Astrocyte (in vitro differentiated cells and primary cell): ENCODE data around the gene CFDP1. TPM values are rescaled to one million over a fixed set of nuclear protein-coding genes. Genes with fewer than 3 reads are reported as not detected.

Experiments used
- DNase-seq: peaks from one replicate; pipeline ENCODE4 v3.0.0-alpha.2; 2010; ENCODE audit warnings: low read depth
- FAIRE-seq: peaks from 2 replicates; lab custom pipeline; 2011; peaks lifted over from hg19 to GRCh38; lab: Jason Lieb, UNC
- H2AFZ ChIP-seq: 2 replicates; pipeline ENCODE4 v1.6.0; 2012; ENCODE audit warnings: low read depth, low read length, inconsistent platforms
- H3K27ac ChIP-seq: 2 replicates; pipeline ENCODE4 v1.5.1; 2011; ENCODE audit warnings: low read depth, low read length, inconsistent platforms
- H3K27me3 ChIP-seq: 2 replicates; pipeline ENCODE4 v1.6.0; 2011; ENCODE audit warnings: low read length, inconsistent platforms; ENCODE audit not compliant: insufficient read depth
- H3K36me3 ChIP-seq: 2 replicates; pipeline ENCODE4 v1.5.1; 2011; ENCODE audit warnings: low read length, inconsistent platforms; ENCODE audit not compliant: insufficient read depth
- H3K4me1 ChIP-seq: 2 replicates; pipeline ENCODE4 v1.5.1; 2011; ENCODE audit warnings: low read length, inconsistent platforms; ENCODE audit not compliant: insufficient read depth
- H3K4me2 ChIP-seq: 2 replicates; pipeline ENCODE4 v1.6.0; 2012; ENCODE audit warnings: low read length, inconsistent platforms
- H3K4me3 ChIP-seq: 2 replicates; pipeline ENCODE4 v1.5.1; 2011; ENCODE audit warnings: low read depth, mild to moderate bottlenecking, low read length, inconsistent platforms; ENCODE audit not compliant: insufficient read depth
- H3K79me2 ChIP-seq: 2 replicates; pipeline ENCODE4 v1.6.0; 2012; ENCODE audit warnings: mild to moderate bottlenecking, low read length, inconsistent platforms; ENCODE audit not compliant: insufficient read depth
- H3K9ac ChIP-seq: 2 replicates; pipeline ENCODE4 v1.6.0; 2012; ENCODE audit warnings: mild to moderate bottlenecking, low read length, inconsistent platforms
- H3K9me3 ChIP-seq: 2 replicates; pipeline ENCODE4 v1.5.1; 2012; ENCODE audit warnings: low read depth, mild to moderate bottlenecking, low read length, inconsistent platforms; ENCODE audit not compliant: insufficient read depth
- H4K20me1 ChIP-seq: 2 replicates; pipeline ENCODE4 v1.6.0; 2012; ENCODE audit warnings: low read length, inconsistent platforms; ENCODE audit not compliant: insufficient read depth
- H3K27ac Mint-ChIP-seq: one replicate; pipeline ENCODE4 v1.8.0; 2021; ENCODE audit warnings: mild to moderate bottlenecking, mixed read lengths; ENCODE audit not compliant: unreplicated experiment
- H3K27me3 Mint-ChIP-seq: one replicate; pipeline ENCODE4 v1.8.0; 2021; ENCODE audit warnings: low read depth, mixed read lengths; ENCODE audit not compliant: unreplicated experiment
- H3K36me3 Mint-ChIP-seq: one replicate; pipeline ENCODE4 v1.8.0; 2021; ENCODE audit warnings: low read depth, mixed read lengths; ENCODE audit not compliant: unreplicated experiment
- H3K4me1 Mint-ChIP-seq: one replicate; pipeline ENCODE4 v1.8.0; 2021; ENCODE audit warnings: low read depth, mixed read lengths; ENCODE audit not compliant: unreplicated experiment
- H3K4me3 Mint-ChIP-seq: one replicate; pipeline ENCODE4 v1.8.0; 2021; ENCODE audit warnings: mild to moderate bottlenecking, moderate library complexity, mixed read lengths; ENCODE audit not compliant: unreplicated experiment
- H3K9me3 Mint-ChIP-seq: one replicate; pipeline ENCODE4 v1.8.0; 2021; ENCODE audit warnings: mild to moderate bottlenecking, mixed read lengths; ENCODE audit not compliant: unreplicated experiment
- CTCF ChIP-seq: IDR thresholded peaks from 2 replicates; pipeline ENCODE4 v1.5.1; 2011; ENCODE audit warnings: low read depth, mild to moderate bottlenecking, inconsistent platforms, low read length, moderate library complexity; ENCODE audit not compliant: insufficient read depth
- EZH2 ChIP-seq: IDR thresholded peaks from 2 replicates; pipeline ENCODE4 v1.6.1; 2012; ENCODE audit warnings: mild to moderate bottlenecking, low read length, inconsistent platforms; ENCODE audit not compliant: insufficient read depth
- total RNA-seq: library from RNA; stranded (reverse); gene quantifications from 2 replicates; pipeline ENCODE4 v1.2.1, GENCODE V29; 2021

CFDP1 gene
- total RNA-seq, 1 donor from 2014 or later: 36.9 TPM

GRCh38 chr16:75389096-75389690, 44.1 kb downstream of the CFDP1 start:
- no peaks in the 10 kb centered on the region for H3K9me3 Mint-ChIP-seq
- H3K36me3 ChIP-seq: peaks cover 21% of the 10 kb centered on the region
- no peaks in the 10 kb centered on the region for H3K27me3 Mint-ChIP-seq
- H3K79me2 ChIP-seq: peaks cover 3% of the 10 kb centered on the region
- no peak overlapping the region for H3K9ac ChIP-seq
- no peaks in the 10 kb centered on the region for H3K4me1 ChIP-seq
- no peaks in the 10 kb centered on the region for H3K27me3 ChIP-seq
- no peak overlapping the region for H3K4me2 ChIP-seq
- peaks cover 6% of the 10 kb centered on the region for H3K36me3 Mint-ChIP-seq
- H3K4me1 Mint-ChIP-seq: peaks cover 13% of the 10 kb centered on the region
- no peak overlapping the region for H2AFZ ChIP-seq
- no peaks in the 10 kb centered on the region for H4K20me1 ChIP-seq
- TF ChIP-seq CTCF: no peak
- no peak for TF ChIP-seq EZH2
- H3K4me3 Mint-ChIP-seq: no peak overlapping the region
- no peaks in the 10 kb centered on the region for H3K9me3 ChIP-seq
- FAIRE-seq (no peak), DNase-seq (no peak)
- H3K4me3 ChIP-seq: no peak overlapping the region
- H3K27ac ChIP-seq: no peak overlapping the region
- no peak overlapping the region for H3K27ac Mint-ChIP-seq

DNA sequence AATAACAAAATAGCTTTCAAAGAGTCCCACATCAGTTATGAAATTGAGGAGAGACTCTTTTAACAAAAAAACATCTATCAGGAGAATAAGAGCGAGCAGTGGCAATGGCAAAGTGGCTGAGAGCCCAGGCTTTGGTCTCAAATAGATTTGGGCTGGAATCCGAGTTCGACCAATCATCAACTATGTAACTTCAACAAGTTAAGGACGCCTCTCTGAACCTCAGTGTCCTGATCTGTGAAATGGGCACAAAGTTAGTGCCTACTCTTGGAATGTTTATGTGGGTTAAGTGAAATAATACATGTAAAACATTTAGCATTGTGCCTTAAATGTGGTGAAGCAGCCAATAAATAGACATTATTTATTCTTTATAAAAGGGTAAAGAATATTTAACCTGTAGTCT, 45.4 kb downstream of the CFDP1 start:
- DNase-seq: no peak
- H3K4me1 ChIP-seq: no peaks in the 10 kb centered on the region
- H3K9me3 ChIP-seq: no peaks in the 10 kb centered on the region
- H3K4me3 Mint-ChIP-seq: no peak overlapping the region
- H3K27me3 Mint-ChIP-seq: no peaks in the 10 kb centered on the region
- no peaks in the 10 kb centered on the region for H3K27me3 ChIP-seq
- H3K9me3 Mint-ChIP-seq: no peaks in the 10 kb centered on the region
- H3K4me3 ChIP-seq: no peak overlapping the region
- peaks cover 15% of the 10 kb centered on the region for H3K36me3 ChIP-seq
- no peak overlapping the region for H3K27ac ChIP-seq
- no peak overlapping the region for H2AFZ ChIP-seq
- H3K27ac Mint-ChIP-seq: no peak overlapping the region
- no peak for TF ChIP-seq EZH2
- no peak for TF ChIP-seq CTCF
- no peak overlapping the region for H3K4me2 ChIP-seq
- no peak for FAIRE-seq
- H3K9ac ChIP-seq: no peak overlapping the region
- no peaks in the 10 kb centered on the region for H4K20me1 ChIP-seq
- peaks cover 3% of the 10 kb centered on the region for H3K79me2 ChIP-seq
- peaks cover 1% of the 10 kb centered on the region for H3K36me3 Mint-ChIP-seq
- H3K4me1 Mint-ChIP-seq: peaks cover 14% of the 10 kb centered on the region

- peaks cover 7% of the 10 kb centered on the region for H3K36me3 ChIP-seq
- H3K9ac ChIP-seq: no peak overlapping the region
- no peak overlapping the region for H3K4me3 Mint-ChIP-seq
- H2AFZ ChIP-seq: no peak overlapping the region
- FAIRE-seq (no peak), DNase-seq (peak; percentile 73)
- no peaks in the 10 kb centered on the region for H3K9me3 Mint-ChIP-seq
- H4K20me1 ChIP-seq: no peaks in the 10 kb centered on the region
- no peak overlapping the region for H3K27ac Mint-ChIP-seq
- no peaks in the 10 kb centered on the region for H3K36me3 Mint-ChIP-seq
- H3K27me3 Mint-ChIP-seq: no peaks in the 10 kb centered on the region
- no peak overlapping the region for H3K4me2 ChIP-seq
- H3K27me3 ChIP-seq: no peaks in the 10 kb centered on the region
- no peak overlapping the region for H3K4me3 ChIP-seq
- peaks cover 28% of the 10 kb centered on the region for H3K4me1 Mint-ChIP-seq
- H3K9me3 ChIP-seq: no peaks in the 10 kb centered on the region
- peak; percentile 46 for TF ChIP-seq CTCF
- no peak for TF ChIP-seq EZH2
- H3K27ac ChIP-seq: no peak overlapping the region
- H3K79me2 ChIP-seq: peaks cover 3% of the 10 kb centered on the region
- H3K4me1 ChIP-seq: no peaks in the 10 kb centered on the region
Measured at GRCh38 chr16:75385507-75386152, 47.7 kb downstream of the CFDP1 start.
